GM19324 (cell line): ENCODE measurements around the gene NEK4.
"Not testable (repeated sequence)": the region's sequence is repeated elsewhere in the genome, so short reads cannot be mapped to it uniquely, and the experiment has no call there.

Experiments used
- ATAC-seq: cut with Tn5 transposase; IDR thresholded peaks from one replicate; pipeline ENCODE4 v1.9.1; 2021; ENCODE audit warnings: mild to moderate bottlenecking, moderate library complexity; ENCODE audit not compliant: unreplicated experiment, low FRiP score

NEK4 gene

GRCh38 chr3:52779837-52780585, 9.3 kb upstream of the NEK4 start:
- no peak for ATAC-seq

- no peak for ATAC-seq
Measured at GRCh38 chr3:52779011-52779836, 8.5 kb upstream of the NEK4 start.

GRCh38 chr3:52777959-52778805, 7.4 kb upstream of the NEK4 start:
- ATAC-seq, result no peak

GRCh38 chr3:52777127-52777958, 6.6 kb upstream of the NEK4 start, which contains the start of gene ITIH1:
Gene ITIH1 (plus strand): TSS chr3:52777599. CDS start chr3:52777616, 17 bp downstream.
- no peak for ATAC-seq

GRCh38 chr3:52776486-52776885, 5.7 kb upstream of the NEK4 start:
- not testable (repeated sequence) for ATAC-seq

- ATAC-seq, result no peak
Measured at GRCh38 chr3:52775877-52776276, 5.1 kb upstream of the NEK4 start.

- no peak for ATAC-seq
Measured at GRCh38 chr3:52774901-52775864, 4.4 kb upstream of the NEK4 start.

GRCh38 chr3:52774066-52774713, 3.5 kb upstream of the NEK4 start:
- ATAC-seq, result no peak

- no peak for ATAC-seq
Measured at GRCh38 chr3:52773361-52774065, 2.8 kb upstream of the NEK4 start.

- ATAC-seq, result no peak
Measured at GRCh38 chr3:52771702-52772101, 962 bp upstream of the NEK4 start.

- ATAC-seq, result no peak
Measured at GRCh38 chr3:52771334-52771681, 568 bp upstream of the NEK4 start.

- no peak for ATAC-seq
Measured at GRCh38 chr3:52769786-52770455, 819 bp downstream of the NEK4 start.

GRCh38 chr3:52763466-52763865, 7.3 kb downstream of the NEK4 start:
- ATAC-seq, result no peak

- no peak for ATAC-seq
Measured at GRCh38 chr3:52756141-52756540, 14.6 kb downstream of the NEK4 start.

- ATAC-seq, result no peak
Measured at GRCh38 chr3:52754373-52754772, 16.4 kb downstream of the NEK4 start.

GRCh38 chr3:52752045-52752660, 18.6 kb downstream of the NEK4 start:
- no peak for ATAC-seq

GRCh38 chr3:52743721-52744120, 27.0 kb downstream of the NEK4 start:
- ATAC-seq, result no peak
